Neutrophil (primary cell): ENCODE data around the gene GJB2.

Source experiments
- H3K27ac ChIP-seq: fragments of 200-600 bp; sonication (generic); 2 replicates; pipeline ENCODE4 v1.5.1; 2016; ENCODE audit warnings: mild to moderate bottlenecking, moderate library complexity
- H3K27me3 ChIP-seq: fragments of 200-600 bp; sonication (generic); 2 replicates; pipeline ENCODE4 v1.6.0; 2016; ENCODE audit warnings: mild to moderate bottlenecking
- H3K36me3 ChIP-seq: fragments of 200-600 bp; sonication (generic); 2 replicates; pipeline ENCODE4 v1.5.1; 2017
- H3K4me1 ChIP-seq, 2 experiments: fragments of 200-600 bp in 1 of 2; sonication (generic) in 1 of 2; 1 replicate in 1 of 2; 2 replicates in 1 of 2; pipeline versions ENCODE4 v1.5.1 to v1.6.1; 2013 to 2016; ENCODE audit warnings: low read depth in 1 of 2, low read length in 1 of 2, mild to moderate bottlenecking in 1 of 2, moderate library complexity in 1 of 2; ENCODE audit not compliant: control insufficient read depth in 1 of 2, insufficient read depth in 1 of 2
- H3K4me3 ChIP-seq, 2 experiments: fragments of 200-600 bp in 1 of 2; sonication (generic) in 1 of 2; 1 replicate in 1 of 2; 2 replicates in 1 of 2; pipeline ENCODE4 v1.5.1; 2013 to 2016; ENCODE audit warnings: low read depth in 1 of 2, low read length in 1 of 2, mild to moderate bottlenecking in 1 of 2, moderate library complexity in 1 of 2
- H3K9me3 ChIP-seq: fragments of 200-600 bp; sonication (generic); 2 replicates; pipeline ENCODE4 v1.5.1; 2016
- TF ChIP-seq, protein P1 (sequence below): fragments of 200-600 bp; sonication (generic); IDR thresholded peaks from 2 replicates; pipeline ENCODE4 v1.5.1; 2016; ENCODE audit warnings: antibody characterized with exemption

The GJB2 gene

DNA sequence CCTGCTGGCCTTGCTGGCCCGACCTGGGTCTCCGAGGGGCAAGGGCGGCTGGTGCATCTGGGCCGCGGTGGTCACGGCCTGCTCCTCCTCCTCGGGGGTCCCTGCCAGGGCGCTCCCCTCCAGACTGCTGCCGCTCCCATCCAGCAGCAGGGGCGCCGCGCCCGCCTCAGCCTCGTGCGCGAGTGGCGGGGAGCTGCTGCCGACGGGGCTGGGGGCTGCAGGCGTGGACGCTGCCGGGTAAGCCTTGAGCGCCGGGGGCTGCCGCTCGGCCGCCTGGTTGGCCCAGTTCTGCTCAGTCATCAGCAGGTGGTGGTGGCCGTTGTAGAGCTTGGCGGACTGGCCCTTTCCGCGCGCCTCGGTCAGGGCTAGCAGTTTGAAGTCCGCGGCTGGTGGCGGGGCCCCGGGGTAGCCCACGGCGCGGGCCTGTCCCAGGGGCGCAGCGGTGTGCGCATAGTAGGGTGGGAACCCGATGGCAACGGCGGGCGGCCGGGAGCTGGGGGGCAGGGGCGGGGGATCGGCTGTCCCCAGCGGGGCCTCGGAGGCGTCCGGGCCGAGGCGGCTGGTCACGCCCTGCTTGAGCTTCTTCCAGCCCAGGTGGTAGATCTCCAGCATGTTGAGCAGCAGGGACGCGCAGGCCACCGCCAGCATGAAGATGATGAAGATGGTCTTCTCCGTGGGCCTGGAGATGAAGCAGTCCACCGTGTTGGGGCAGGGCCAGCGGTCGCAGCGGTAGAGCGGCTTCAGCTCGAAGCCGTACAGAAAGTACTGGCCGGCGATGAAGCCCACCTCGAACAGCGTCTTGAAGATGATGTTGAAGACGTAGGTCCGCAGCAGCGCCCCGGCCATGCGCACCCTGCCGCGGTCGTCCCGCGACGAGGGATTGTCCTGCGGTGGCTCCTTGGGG lies 50.5 kb downstream of the GJB2 start:
- Histone ChIP-seq H3K4me3 (no peak overlapping the region), H3K36me3 (no peaks in the 10 kb centered on the region), H3K27me3 (peaks cover 98% of the 10 kb centered on the region), H3K4me1 (no peaks in the 10 kb centered on the region), H3K9me3 (no peaks in the 10 kb centered on the region), H3K27ac (no peak overlapping the region)
- TF ChIP-seq, protein P1, sequence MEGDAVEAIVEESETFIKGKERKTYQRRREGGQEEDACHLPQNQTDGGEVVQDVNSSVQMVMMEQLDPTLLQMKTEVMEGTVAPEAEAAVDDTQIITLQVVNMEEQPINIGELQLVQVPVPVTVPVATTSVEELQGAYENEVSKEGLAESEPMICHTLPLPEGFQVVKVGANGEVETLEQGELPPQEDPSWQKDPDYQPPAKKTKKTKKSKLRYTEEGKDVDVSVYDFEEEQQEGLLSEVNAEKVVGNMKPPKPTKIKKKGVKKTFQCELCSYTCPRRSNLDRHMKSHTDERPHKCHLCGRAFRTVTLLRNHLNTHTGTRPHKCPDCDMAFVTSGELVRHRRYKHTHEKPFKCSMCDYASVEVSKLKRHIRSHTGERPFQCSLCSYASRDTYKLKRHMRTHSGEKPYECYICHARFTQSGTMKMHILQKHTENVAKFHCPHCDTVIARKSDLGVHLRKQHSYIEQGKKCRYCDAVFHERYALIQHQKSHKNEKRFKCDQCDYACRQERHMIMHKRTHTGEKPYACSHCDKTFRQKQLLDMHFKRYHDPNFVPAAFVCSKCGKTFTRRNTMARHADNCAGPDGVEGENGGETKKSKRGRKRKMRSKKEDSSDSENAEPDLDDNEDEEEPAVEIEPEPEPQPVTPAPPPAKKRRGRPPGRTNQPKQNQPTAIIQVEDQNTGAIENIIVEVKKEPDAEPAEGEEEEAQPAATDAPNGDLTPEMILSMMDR, result no peak

DNA sequence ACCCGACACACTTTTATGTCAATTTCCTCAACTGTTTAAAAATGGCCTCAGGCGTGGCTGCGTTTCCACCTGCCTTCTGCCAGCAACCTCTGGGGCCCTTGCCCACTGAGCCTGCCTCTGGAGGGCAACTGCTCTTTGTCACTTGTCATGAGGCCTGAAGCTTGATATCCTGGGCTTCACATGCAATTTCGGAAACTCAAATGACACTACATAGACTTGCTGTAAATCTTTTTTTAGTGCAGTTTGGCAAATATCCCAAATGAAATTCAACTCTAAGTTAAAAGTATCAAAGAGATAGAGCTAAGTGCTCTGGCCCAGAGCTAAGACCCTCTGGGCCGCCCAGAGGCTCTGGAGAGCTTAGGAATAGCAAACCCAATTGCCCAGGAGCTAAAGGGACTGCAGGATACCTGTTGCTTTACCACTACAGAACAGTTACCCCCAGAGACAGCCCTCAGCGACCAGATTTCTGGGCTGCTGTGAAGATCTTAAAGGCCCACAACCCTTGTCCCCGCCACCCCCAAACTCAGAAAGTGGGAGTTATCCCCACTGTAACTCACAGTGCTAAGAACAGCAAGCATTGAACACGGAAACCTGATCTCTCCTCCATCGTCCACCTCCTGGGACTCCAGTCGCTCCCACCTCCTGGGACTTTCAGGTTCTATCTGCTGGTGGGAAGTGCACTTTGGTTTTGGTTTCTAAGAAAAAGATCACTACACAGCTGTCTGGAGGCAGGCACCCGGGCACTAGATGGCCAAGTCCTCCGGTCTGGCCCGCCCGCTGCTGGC lies 51.3 kb downstream of the GJB2 start:
- no peaks in the 10 kb centered on the region for H3K36me3 ChIP-seq
- H3K4me3 ChIP-seq, result no peak overlapping the region
- no peak overlapping the region for H3K27ac ChIP-seq
- no peaks in the 10 kb centered on the region for H3K4me1 ChIP-seq
- peaks cover 98% of the 10 kb centered on the region for H3K27me3 ChIP-seq
- TF ChIP-seq, protein P1, result no peak
- H3K9me3 ChIP-seq, result no peaks in the 10 kb centered on the region

DNA sequence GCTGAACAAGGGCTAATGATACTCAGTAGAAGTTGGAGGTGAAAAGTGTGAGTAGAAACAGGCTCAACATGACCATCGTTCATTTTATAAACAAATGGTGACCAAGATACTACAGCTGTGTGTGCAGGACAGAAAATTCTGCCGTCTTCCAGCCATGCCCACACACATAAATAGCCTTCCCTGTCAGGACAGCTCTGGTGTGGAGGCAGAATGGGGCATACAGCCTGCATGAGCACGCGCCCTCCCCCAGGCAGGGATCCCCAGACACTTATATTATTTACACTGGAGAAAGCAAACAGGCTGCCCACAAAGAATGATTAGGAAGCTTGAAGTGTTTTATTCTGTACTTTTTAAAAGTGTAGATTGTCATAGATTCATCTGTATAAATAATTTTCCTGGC lies 52.3 kb downstream of the GJB2 start:
- no peak overlapping the region for H3K27ac ChIP-seq
- TF ChIP-seq, protein P1, result no peak
- H3K4me1 ChIP-seq, result no peaks in the 10 kb centered on the region
- H3K4me3 ChIP-seq, result no peak overlapping the region
- no peaks in the 10 kb centered on the region for H3K9me3 ChIP-seq
- H3K36me3 ChIP-seq, result no peaks in the 10 kb centered on the region
- H3K27me3 ChIP-seq, result peaks cover 98% of the 10 kb centered on the region

DNA sequence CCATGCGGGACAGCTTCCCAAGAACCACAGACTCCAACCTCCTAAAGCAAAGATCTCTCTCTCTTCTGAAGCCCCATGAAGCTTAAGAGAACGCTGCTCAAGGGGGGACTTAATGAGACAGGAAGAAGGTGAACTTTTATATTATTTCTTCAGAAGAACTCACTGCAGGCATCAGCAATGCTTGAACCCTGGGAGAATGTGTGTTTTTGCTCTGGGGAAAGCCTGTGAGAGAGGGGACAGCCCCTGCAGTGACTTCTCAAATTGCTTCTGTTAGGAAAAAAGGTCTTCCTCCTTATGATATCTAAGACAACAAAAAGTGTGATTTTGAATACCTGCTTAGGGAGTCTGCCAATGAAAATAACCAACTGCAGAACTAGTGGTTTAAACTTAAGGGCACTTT lies 54.9 kb downstream of the GJB2 start:
- Histone ChIP-seq H3K36me3 (no peaks in the 10 kb centered on the region), H3K4me1 (no peaks in the 10 kb centered on the region), H3K9me3 (no peaks in the 10 kb centered on the region), H3K27me3 (peaks cover 95% of the 10 kb centered on the region), H3K4me3 (no peak overlapping the region), H3K27ac (no peak overlapping the region)
- TF ChIP-seq, protein P1, result no peak
